Subcutaneous adipose tissue (tissue), 4 donors: ENCODE data around the gene OPN4. TPM values are rescaled to one million over a fixed set of nuclear protein-coding genes. Genes with fewer than 3 reads are reported as not detected.

ENCODE experiments used
- total RNA-seq, 4 donors: library from RNA; depleted of rRNA; stranded (reverse); fragments of >200 nt; gene quantifications; one replicate each; pipeline ENCODE4 v1.1.0, GENCODE V29; 2016
- TF ChIP-seq, protein P1 (sequence below): fragments of 450-650 bp; IDR thresholded peaks from one replicate; pipeline ENCODE4 v1.5.1; 2016; ENCODE audit warnings: low read depth, mild to moderate bottlenecking, control low read depth, antibody characterized with exemption, moderate library complexity

Gene OPN4
- total RNA-seq, 4 donors from 2014 or later, result 0.22 to 1.5 TPM; not detected in 2

DNA sequence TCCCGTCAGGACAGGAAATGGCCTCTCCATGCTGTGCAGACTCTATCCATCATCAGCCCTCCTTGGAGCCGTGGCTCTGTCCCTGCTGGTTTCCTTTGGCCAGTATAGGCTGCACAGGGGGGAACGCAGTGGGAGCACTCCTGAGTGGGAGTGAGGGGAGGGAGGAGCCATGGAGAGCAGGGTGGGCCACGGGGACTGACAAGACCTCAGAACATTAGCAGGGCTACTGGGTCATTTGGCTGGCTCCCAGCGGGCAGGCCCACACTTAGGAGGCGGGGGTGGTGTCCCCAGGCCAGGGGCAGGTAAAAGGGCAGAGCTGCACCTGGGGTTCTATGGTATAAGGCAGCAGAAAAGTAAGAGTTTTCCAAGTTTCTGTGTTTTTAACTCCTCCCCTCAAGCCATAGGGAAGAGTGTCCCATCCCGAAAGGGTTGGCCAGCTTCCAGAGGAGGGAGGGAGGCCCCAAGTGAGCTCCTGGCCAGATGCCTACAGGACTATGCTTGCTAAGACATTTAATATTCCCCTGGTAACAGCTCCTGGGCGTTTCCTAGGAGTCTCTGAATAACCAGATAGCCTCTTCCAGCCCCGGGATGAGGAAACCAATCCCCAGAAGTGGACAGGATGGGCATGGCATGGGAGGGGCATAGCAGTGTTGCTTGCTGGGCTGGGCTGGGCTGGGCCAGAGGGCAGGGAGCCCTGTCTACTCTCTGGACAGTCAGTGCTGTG is 5.5 kb upstream of the OPN4 start:
- TF ChIP-seq, protein P1, sequence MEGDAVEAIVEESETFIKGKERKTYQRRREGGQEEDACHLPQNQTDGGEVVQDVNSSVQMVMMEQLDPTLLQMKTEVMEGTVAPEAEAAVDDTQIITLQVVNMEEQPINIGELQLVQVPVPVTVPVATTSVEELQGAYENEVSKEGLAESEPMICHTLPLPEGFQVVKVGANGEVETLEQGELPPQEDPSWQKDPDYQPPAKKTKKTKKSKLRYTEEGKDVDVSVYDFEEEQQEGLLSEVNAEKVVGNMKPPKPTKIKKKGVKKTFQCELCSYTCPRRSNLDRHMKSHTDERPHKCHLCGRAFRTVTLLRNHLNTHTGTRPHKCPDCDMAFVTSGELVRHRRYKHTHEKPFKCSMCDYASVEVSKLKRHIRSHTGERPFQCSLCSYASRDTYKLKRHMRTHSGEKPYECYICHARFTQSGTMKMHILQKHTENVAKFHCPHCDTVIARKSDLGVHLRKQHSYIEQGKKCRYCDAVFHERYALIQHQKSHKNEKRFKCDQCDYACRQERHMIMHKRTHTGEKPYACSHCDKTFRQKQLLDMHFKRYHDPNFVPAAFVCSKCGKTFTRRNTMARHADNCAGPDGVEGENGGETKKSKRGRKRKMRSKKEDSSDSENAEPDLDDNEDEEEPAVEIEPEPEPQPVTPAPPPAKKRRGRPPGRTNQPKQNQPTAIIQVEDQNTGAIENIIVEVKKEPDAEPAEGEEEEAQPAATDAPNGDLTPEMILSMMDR, result no peak

GRCh38 chr10:86649471-86650150 is 4.7 kb upstream of the OPN4 start:
- TF ChIP-seq, protein P1, result no peak

DNA sequence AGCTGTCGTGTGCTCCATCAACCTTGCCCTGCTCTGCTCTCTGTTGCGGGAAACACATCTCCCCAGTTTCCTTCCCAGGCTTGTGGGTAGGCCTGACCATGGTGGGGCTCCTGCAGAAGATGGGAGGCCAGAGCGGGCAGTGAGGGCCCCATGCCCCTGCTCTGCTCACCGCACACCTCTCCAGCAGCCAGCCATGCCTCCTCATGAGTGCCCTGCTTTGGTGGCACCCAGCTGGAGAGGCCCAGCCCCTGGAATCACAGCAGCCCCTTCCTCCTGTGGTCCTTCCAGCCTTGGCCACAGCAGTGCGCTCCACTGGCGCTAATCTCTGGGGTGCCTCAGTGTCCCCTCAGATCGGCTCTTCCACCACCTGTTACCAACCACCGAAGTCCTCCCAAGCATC is 4.2 kb upstream of the OPN4 start:
- TF ChIP-seq, protein P1, result no peak

DNA sequence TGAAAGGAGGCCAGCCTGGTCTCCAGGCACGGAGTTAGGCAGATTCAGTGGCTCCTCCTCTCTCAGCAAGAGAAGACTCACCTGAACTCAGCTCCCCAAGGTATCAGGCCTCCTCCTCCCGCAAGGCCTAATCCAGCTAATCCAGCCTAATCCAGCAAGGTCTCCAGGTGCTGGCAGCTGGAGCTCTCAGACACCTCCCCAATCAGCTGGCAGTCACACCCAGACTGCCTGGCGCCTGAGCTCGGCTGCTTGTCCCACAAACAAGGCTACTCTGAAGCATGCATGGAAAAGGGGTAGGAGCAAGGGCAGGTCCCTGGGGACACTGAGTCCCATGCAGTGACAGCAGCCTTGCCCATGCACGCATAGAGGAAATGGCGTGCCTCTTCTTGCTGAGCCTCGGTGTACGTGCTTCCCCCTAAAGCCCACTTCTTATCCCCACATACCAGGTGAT is 3.3 kb upstream of the OPN4 start:
- TF ChIP-seq, protein P1, result no peak

DNA sequence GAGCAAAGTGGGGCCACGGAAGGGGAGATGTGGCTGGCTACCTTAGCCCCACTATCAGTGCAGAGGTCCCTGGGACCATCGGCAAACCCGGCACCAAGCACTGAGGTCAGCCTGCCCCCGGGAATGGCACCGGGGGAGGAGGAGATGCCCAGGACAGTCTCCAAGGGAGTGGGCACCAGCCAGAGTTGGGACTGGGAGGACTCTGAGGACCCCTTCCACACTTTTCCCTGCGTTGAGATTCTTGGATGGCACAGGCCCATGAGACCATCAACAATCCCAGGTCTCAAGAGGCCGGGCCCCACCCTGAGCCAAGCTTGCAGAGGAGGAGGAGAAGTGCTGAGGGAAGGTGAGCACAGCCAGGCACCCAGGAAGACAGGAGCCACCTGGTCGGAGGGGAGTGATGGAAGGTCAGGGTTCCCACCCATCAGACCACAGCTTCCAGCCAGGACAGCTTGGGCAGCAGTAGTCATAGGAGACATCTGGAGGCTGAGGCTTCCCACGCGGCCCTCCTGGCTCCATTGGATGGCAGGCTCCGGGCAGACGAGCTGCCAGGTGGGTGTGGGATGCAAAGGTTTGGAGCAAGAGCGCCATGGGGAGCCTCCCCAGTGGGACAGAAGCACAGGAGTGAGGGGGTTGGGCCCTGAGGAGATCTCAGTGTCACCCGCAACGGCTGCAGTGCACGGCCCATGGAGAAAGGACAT is 2.6 kb upstream of the OPN4 start:
- TF ChIP-seq, protein P1, result no peak

DNA sequence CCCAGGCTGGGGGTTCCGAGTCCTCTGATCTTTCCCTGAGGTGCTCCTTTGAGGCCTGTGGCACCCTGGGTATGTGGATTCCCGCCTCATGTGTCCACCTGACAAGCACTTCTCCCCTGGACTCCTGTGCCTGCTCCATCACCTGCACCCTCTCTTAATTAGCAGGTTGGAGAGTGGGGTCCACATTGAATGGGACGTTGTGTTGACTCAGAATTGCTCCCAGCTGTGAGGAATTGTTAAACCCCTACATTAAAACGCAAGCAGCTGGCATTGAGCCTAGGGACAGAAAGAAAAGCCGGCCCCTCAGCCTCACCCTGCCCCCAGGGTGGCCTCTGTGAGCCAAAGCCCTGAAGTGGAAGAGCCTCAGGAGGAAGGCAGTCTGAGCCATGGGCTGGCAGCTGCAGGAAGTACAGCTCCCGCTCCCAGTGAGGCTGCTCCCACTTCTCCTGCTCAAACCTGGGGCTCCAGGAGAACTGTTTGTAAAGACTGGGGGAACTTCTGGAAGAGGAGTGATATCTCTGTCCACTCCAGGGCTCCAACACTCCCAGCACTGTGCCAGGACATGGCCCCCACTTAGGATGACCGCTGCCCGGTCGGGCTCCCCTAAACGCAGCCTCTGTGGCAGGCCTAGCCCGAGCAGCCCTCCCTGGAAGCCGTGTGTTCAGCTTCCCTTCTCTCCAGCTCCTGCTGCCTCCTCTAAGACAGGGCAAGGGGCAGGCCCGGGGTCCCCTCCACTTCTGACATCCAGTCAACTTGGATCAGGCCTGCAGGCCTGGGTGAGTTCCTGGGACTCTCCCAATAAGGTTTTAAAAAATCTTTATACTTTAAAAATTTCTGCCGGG is 1.8 kb upstream of the OPN4 start:
- TF ChIP-seq, protein P1, result no peak
